AG04449 (cell line): Measurements from ENCODE around the gene SLC37A3.

Experiments used
- CTCF ChIA-PET: fragments of 350-600 bp; formaldehyde crosslinking; extraction: SDS; loops from one replicate; lab custom pipeline; 2021; ENCODE audit warnings: antibody characterized with exemption; lab: Yijun Ruan, JAX
- POLR2A ChIA-PET: fragments of 400-600, 350-600 bp; formaldehyde crosslinking; extraction: SDS; loops from one replicate; lab custom pipeline; 2020; ENCODE audit warnings: antibody characterized with exemption, inconsistent platforms; lab: Yijun Ruan, JAX
- DNase-seq: peaks from one replicate; pipeline ENCODE4 v3.0.0-alpha.2; 2010; ENCODE audit warnings: low read depth, low spot score
- H3K4me3 ChIP-seq: 2 replicates; pipeline ENCODE4 v1.5.1; 2011; ENCODE audit warnings: low read depth, mild to moderate bottlenecking, control low read depth, low read length
- CTCF ChIP-seq: IDR thresholded peaks from one replicate; pipeline ENCODE4 v1.5.1; 2011; ENCODE audit warnings: mild to moderate bottlenecking, moderate library complexity, low read length, control low read depth, inconsistent platforms; ENCODE audit not compliant: insufficient read depth; ENCODE audit errors: missing control alignments

The SLC37A3 gene

GRCh38 chr7:140289804-140290203, 108.5 kb downstream of the SLC37A3 start:
- no peak overlapping the region for H3K4me3 ChIP-seq
- CTCF ChIA-PET, result interaction anchor here (1.1 kb wide), 1 partner anchor 37 kb away, joined by 4 read pairs; no protein-coding TSS in a partner anchor
- TF ChIP-seq CTCF, result no peak
- POLR2A ChIA-PET, result no interaction called here
- no peak for DNase-seq

DNA sequence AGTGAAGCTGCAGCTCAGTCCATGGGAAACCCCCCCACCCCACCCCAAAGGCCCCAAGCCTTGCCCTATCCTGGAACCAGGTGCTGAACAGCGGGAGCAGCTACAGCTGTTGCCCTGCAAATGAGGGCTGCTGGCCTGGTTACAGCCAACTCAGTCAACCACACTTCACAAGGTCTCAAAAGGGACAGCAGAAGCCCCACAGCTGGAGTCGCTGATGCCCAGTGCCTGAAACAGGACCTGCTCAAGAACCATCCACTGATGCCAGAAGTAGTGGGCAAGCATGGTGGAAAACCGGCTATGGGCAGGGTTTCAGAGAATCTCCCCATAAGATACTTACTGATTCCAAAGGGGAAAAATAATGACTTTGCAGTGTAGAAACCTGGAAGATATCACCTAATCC, 110.3 kb downstream of the SLC37A3 start:
- no peak for TF ChIP-seq CTCF
- no peak for DNase-seq
- CTCF ChIA-PET, result no interaction called here
- POLR2A ChIA-PET, result no interaction called here
- no peak overlapping the region for H3K4me3 ChIP-seq

- no peak overlapping the region for H3K4me3 ChIP-seq
- ChIA-PET CTCF (no interaction called here), POLR2A (no interaction called here)
- no peak for TF ChIP-seq CTCF
- DNase-seq, result no peak
Observed at GRCh38 chr7:140285938-140286337, 112.4 kb downstream of the SLC37A3 start.

DNA sequence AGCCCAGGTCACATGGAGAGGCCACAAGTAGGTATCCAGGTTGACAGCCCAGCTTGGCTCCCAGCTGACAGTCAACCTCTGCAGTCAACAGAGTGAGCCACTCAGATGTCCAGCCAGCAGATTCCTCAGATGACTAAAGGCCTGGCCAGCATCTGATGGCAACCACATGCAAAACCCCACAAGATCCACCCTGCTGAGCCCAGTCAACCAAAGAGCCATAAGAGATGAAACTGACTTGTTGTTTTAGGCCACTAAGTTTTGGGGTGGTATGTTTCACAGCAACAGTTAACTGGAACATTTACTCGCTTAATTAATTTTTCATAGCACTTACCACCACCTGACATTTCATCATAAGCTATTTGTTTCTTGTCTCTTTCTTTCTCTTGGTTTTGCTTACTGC, 114.3 kb downstream of the SLC37A3 start:
- TF ChIP-seq CTCF, result no peak
- ChIA-PET POLR2A (no interaction called here), CTCF (no interaction called here)
- no peak for DNase-seq
- no peak overlapping the region for H3K4me3 ChIP-seq
